Upper lobe of left lung (tissue), 4 donors: Measurements from ENCODE around the gene WDR93.

Experiments used
- EP300 ChIP-seq, 4 donors: sonication (generic); formaldehyde crosslinking; IDR thresholded peaks; one replicate each; pipeline ENCODE4 v1.5.1; 2017; ENCODE audit warnings: antibody characterized with exemption in 4 of 4, control low read depth in 2 of 4
- POLR2A ChIP-seq, 4 donors: fragments of 450-650 bp; IDR thresholded peaks; one replicate each; pipeline ENCODE4 v1.5.1; 2016 to 2017; ENCODE audit warnings: antibody characterized with exemption in 4 of 4, mild to moderate bottlenecking in 2 of 4

DNA sequence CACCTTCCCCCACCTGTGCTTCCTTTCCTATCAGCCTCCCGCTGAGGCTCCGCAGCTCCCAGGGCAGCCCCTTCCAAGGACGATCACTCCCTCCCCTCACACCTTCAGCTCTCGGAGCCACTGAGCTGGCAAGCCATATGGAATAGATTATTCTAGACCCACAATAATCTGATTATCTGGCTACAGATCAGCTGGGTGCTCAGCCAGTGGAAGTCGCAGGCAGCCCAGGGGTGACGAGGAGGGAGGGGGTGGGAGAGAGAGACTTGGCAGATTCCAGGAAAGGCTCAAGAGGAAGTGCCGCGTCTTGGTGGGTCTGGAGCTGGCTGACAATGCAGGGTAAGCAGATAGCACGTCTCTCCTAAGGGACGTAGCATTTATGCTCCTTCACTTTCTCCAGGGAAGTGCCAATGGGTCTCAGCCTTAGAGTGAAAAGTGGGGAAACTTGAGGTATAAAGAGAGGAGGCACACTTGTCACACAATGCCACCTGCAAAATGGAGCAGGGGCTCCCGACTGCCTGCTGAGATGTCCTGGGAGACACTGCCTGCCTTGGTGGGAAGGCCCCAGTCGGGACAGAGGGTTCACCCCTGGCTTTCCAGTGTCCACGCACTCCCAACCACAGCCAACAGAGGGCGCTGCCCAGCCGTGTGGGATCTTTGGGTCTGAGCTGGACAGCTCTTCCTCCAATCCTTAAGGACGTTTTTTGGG lies 69.8 kb downstream of the WDR93 start:
- TF ChIP-seq POLR2A (IDR thresholded peaks at IDR 0.05) (no peak), EP300 (IDR thresholded peaks at IDR 0.05) (no peak)
